ENCODE results near the gene KIF26B.
"Not testable (repeated sequence)": the region's sequence is repeated elsewhere in the genome, so short reads cannot be mapped to it uniquely, and the experiment has no call there.

Gene KIF26B

GRCh38 chr1:245290836-245291235 is 136.1 kb downstream of the KIF26B start:
- DNase-seq = no peak

DNA sequence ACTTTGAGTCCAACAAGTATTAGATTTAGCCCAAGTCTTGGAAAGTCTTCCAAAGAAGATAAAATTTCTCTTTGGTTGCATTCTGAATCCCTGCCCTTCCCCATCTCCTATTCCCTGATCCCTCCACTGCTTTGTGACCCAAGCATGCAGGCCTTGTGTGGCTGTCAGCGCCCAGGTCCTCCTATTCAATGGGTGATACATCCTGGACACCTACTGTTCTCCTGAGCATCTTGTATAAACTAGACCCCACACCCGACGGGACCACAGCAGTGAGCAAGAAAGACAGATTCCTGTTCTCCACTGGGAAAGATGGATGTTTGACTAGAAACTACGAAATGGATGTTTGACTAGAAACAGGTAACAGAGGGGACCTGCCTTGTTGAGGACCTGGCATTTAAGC is 136.6 kb downstream of the KIF26B start:
- DNase-seq = no peak

DNA sequence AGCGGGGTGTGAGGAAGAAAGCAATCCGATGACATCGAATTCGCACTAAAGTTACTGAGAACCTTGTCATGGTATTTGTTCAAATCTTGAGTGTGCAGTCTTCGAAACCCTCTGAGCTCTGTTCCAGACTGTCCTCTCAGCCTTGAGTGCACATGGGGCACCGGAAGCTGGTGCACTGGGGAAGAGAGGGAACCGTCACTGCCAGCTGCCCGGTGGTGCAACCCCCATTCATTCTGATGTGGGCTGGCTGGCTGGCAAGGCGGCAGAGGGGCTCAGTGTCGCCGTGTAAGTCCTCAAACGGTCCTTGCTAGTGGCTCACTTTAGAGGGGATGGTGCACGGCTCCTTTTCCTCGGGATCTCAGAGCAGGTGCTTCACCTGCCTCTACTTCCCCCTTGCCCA is 137.4 kb downstream of the KIF26B start:
- no peak for DNase-seq

GRCh38 chr1:245292553-245292952 is 137.8 kb downstream of the KIF26B start:
- no peak for DNase-seq

DNA sequence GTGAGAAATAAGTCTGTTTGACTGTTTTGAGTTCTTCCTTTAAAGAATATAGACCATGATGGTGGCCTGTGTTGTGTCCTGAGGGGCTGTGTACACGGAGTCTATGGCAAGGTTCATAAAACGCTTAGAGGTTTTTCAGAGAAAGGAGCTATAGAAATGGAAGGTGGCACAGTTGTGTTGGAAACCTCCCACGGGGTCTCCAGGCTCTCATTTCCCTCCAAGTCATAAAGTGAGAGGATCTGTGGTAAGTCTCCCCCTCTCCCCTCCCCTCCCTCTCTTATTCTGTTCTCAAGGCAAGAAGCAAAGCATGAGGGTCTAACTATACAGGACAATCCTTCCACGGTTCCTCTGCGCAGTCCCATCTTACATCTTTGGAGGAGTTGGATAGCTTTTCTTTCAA is 139.2 kb downstream of the KIF26B start:
- DNase-seq = no peak

- no peak for DNase-seq
Observed at GRCh38 chr1:245298781-245299180, 144.0 kb downstream of the KIF26B start.

DNA sequence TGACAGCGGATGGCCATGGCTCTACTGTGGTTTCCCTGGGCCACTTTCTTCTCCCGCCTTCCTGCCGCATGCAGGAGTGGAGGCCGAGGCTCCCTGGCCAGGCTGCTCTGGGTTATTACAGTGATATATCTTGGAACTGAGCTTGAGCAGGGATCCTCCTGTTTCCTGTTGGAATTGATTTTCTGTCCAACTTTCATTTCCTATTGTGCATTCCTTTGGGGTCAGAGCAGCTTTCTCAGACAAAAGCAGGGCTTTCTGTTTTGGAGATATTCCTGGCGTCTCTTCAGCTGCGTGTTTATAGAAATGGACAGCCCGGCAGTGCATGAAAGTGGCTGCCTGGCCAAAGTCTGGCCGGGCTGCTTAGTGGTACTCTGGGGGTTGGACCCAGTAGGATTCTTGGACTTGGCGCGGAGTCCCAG is 146.4 kb downstream of the KIF26B start:
- DNase-seq = no peak

- no peak for DNase-seq
Observed at GRCh38 chr1:245301921-245302320, 147.1 kb downstream of the KIF26B start.

DNA sequence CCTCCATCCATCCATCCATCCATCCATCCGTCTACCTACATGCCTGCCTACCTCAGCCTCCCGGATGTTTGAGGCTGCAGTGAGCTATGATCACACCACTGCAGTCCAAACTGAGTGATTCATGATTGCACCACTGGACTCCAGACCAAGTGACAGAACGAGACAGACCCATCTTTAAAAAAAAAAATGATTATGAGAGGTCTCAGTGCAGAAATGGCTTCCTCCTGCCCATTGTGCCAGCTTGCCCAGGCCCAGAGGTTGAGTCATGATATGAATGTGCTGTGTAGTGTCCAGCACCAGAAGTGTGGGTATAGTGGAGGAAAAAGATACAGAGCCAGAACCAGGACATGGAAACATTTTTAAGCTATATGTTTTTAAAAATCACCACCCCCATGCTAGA is 149.9 kb downstream of the KIF26B start:
- DNase-seq = no peak

GRCh38 chr1:245306020-245306419 is 151.2 kb downstream of the KIF26B start:
- no peak for DNase-seq

- no peak for DNase-seq
Observed at GRCh38 chr1:245306628-245307410, 152.0 kb downstream of the KIF26B start.

- DNase-seq = peak; percentile 38
Observed at GRCh38 chr1:245310571-245311531, 156.1 kb downstream of the KIF26B start.

GRCh38 chr1:245311887-245312536 is 157.2 kb downstream of the KIF26B start:
- no peak for DNase-seq

DNA sequence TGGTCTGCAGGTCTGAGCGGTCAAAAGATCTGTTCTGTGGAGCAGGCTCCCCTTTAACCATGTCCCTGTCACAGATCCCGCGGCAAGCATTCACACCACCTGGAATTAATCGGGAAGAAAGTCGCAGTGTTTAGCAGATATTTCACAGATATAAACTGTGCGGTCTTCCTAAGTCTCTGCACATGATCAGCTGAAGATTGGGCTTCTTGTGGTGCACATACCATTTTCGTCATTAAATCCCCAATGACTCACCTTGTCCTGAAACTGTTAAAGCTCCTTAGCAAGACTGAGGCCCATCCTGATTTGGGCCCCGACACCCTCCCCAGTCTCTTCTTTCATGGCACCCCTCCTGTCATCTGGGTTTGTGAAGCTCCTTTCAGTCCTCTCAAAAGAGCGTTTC is 158.8 kb downstream of the KIF26B start:
- DNase-seq = no peak

DNA sequence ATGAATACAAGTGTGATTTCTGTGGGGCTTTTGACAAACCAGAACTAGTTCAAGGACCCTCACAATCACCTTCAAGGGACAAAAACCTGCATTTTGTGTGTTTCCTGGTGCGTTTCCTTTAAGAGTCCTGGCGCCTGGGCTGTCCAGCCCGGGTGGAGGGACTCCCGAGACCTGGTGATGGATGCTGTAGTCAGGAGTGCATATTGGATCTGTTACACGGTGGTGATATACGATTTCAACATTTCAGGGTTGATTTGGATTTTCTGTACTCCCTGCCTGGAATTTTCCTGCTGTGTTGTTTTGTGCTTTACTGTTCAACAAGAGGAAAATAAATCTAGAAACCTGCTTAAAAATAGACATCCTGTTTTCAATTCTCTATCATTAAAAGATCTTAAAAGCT is 162.0 kb downstream of the KIF26B start:
- DNase-seq = no peak

GRCh38 chr1:245317217-245317616 is 162.4 kb downstream of the KIF26B start:
- DNase-seq = no peak

DNA sequence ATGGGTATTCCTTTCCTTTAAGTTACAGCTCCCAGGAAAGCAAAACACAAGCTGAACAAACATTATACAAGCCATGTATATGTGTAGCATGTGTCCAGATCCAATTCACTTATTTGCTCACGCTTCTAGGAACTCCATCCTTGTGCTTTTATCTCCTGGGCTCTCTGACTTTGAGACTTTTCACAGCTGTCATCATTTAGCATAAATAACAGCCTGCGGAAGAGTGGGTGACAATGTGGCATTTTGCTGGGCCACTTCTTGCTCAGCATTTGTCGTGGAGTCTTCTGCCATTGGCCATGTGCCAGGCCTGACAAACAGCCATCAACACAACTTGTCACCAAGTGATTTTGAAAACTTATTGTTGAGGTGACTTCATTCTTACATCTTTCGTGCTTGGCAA is 164.3 kb downstream of the KIF26B start:
- peak; percentile 49 for DNase-seq

GRCh38 chr1:245322673-245323072 is 167.9 kb downstream of the KIF26B start:
- DNase-seq = peak; percentile 25

GRCh38 chr1:245323765-245324164 is 169.0 kb downstream of the KIF26B start:
- not testable (repeated sequence) for DNase-seq

GRCh38 chr1:245325922-245326795 is 171.4 kb downstream of the KIF26B start:
- DNase-seq = no peak

DNA sequence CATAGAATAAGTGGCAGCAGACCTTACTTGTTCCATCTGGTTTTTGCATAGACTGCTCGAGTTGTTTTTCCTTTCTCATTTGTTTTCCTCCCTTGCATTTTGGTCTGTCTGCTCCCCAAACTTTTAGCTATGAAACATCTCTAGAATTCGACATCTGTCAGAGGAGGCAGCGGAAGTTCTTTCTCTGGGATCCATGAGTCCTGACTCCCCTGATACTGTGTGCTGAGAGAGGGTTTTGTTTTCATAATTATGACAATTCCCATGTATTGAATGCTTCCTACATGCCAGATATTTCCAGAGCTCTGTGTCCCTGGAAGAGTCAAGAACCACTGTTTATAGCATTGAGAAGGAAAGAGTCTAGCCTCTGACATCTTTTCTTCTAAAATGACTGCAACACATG is 172.6 kb downstream of the KIF26B start:
- no peak for DNase-seq

DNA sequence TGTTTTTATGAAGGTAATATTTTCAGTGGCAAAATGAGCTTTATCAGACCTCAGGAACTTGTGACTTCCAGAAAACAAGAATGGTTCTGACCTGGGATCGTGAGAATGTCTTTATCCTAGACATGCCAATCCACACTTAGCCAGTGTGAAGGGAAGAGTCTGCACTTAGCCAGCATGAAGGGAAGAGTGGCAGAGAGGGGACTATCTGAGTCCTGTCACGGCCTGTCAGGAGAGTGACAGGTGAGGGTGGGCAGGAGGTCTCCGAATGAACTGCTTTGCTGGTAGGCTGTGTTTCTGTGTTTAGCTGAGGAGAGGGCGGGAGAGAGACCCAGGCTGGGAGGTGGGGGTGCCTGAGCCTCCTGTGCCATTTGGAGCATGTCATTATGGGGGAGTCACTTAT is 173.1 kb downstream of the KIF26B start:
- no peak for DNase-seq

All from NCI-H510A treated with DMSO at 0.1 percent for 48 hours (cell line).